RWPE2 (cell line): ENCODE measurements around the gene TMEM79.

Source experiments
- ATAC-seq: fragments of 200-7000 bp; cut with Tn5 transposase; 3 replicates; pipeline ENCODE4 v1.9.1; 2021; ENCODE audit warnings: low read depth
- DNase-seq: peaks from one replicate; pipeline ENCODE4 v3.0.0-alpha.2; 2020; ENCODE audit warnings: low spot score
- H3K27ac ChIP-seq: fragments of 450-650 bp; 2 replicates; pipeline ENCODE4 v1.5.1; 2017; ENCODE audit warnings: mild to moderate bottlenecking; ENCODE audit not compliant: poor library complexity, severe bottlenecking
- H3K27me3 ChIP-seq: fragments of 250-450 bp; sonication (Bioruptor Pico); 2 replicates; pipeline ENCODE4 v1.5.1; 2021; ENCODE audit warnings: mild to moderate bottlenecking, moderate library complexity; ENCODE audit not compliant: insufficient read depth, poor library complexity, severe bottlenecking
- H3K36me3 ChIP-seq: fragments of 250-450 bp; sonication (Bioruptor Pico); 2 replicates; pipeline ENCODE4 v1.5.1; 2020; ENCODE audit warnings: low read depth, mild to moderate bottlenecking, moderate library complexity
- H3K4me1 ChIP-seq: fragments of 250-450 bp; sonication (Bioruptor Pico); 2 replicates; pipeline ENCODE4 v1.5.1; 2021; ENCODE audit warnings: mild to moderate bottlenecking, moderate library complexity; ENCODE audit not compliant: insufficient read depth, poor library complexity, severe bottlenecking
- H3K4me3 ChIP-seq: fragments of 250-450 bp; sonication (Bioruptor Pico); 2 replicates; pipeline ENCODE4 v1.5.1; 2021; ENCODE audit warnings: mild to moderate bottlenecking, moderate library complexity; ENCODE audit not compliant: severe bottlenecking
- H3K9me3 ChIP-seq: fragments of 250-450 bp; sonication (Bioruptor Pico); 2 replicates; pipeline ENCODE4 v1.5.1; 2021; ENCODE audit warnings: mild to moderate bottlenecking, moderate library complexity; ENCODE audit not compliant: severe bottlenecking
- CTCF ChIP-seq: fragments of 450-650 bp; IDR thresholded peaks from one replicate; pipeline ENCODE4 v1.5.1; 2017; ENCODE audit warnings: mild to moderate bottlenecking, moderate library complexity; ENCODE audit not compliant: poor library complexity, severe bottlenecking

The TMEM79 gene

GRCh38 chr1:156276532-156276931 lies 7.6 kb upstream of the TMEM79 start:
- Histone ChIP-seq H3K36me3 (peaks cover 88% of the 10 kb centered on the region), H3K27ac (no peak overlapping the region), H3K27me3 (no peaks in the 10 kb centered on the region), H3K4me3 (no peak overlapping the region), H3K4me1 (peaks cover 8% of the 10 kb centered on the region), H3K9me3 (no peaks in the 10 kb centered on the region)
- ATAC-seq (no peak), DNase-seq (no peak)
- no peak for TF ChIP-seq CTCF

GRCh38 chr1:156276966-156277381 lies 7.2 kb upstream of the TMEM79 start:
- no peak overlapping the region for H3K27ac ChIP-seq
- no peaks in the 10 kb centered on the region for H3K27me3 ChIP-seq
- H3K4me3 ChIP-seq, result no peak overlapping the region
- DNase-seq (no peak), ATAC-seq (peak; percentile 64)
- no peaks in the 10 kb centered on the region for H3K9me3 ChIP-seq
- H3K36me3 ChIP-seq, result peaks cover 84% of the 10 kb centered on the region
- H3K4me1 ChIP-seq, result peaks cover 9% of the 10 kb centered on the region
- no peak for TF ChIP-seq CTCF

GRCh38 chr1:156279837-156280236 lies 4.3 kb upstream of the TMEM79 start:
- ATAC-seq, result no peak
- peaks cover 57% of the 10 kb centered on the region for H3K36me3 ChIP-seq
- H3K9me3 ChIP-seq, result no peaks in the 10 kb centered on the region
- H3K27me3 ChIP-seq, result no peaks in the 10 kb centered on the region
- no peak for TF ChIP-seq CTCF
- peaks cover 14% of the 10 kb centered on the region for H3K4me1 ChIP-seq
- no peak overlapping the region for H3K27ac ChIP-seq
- DNase-seq, result no peak
- H3K4me3 ChIP-seq, result no peak overlapping the region

- H3K27ac ChIP-seq, result peak overlapping the region; percentile 65
- H3K27me3 ChIP-seq, result no peaks in the 10 kb centered on the region
- H3K36me3 ChIP-seq, result peaks cover 49% of the 10 kb centered on the region
- no peaks in the 10 kb centered on the region for H3K9me3 ChIP-seq
- no peak for DNase-seq
- no peak for TF ChIP-seq CTCF
- peak overlapping the region; percentile 85 for H3K4me3 ChIP-seq
- no peak for ATAC-seq
- H3K4me1 ChIP-seq, result peaks cover 14% of the 10 kb centered on the region
Observed at GRCh38 chr1:156281281-156281680, 2.8 kb upstream of the TMEM79 start.

GRCh38 chr1:156281693-156282478 lies 2.2 kb upstream of the TMEM79 start:
- Histone ChIP-seq H3K27me3 (no peaks in the 10 kb centered on the region), H3K4me1 (peaks cover 14% of the 10 kb centered on the region), H3K4me3 (peak overlapping the region; percentile 85), H3K9me3 (no peaks in the 10 kb centered on the region), H3K36me3 (peaks cover 48% of the 10 kb centered on the region), H3K27ac (peak overlapping the region; percentile 65)
- no peak for TF ChIP-seq CTCF
- ATAC-seq, result peak; percentile 30
- DNase-seq, result no peak
